NCI-H146 (cell line): ENCODE measurements around the gene PRR15.

Experiments used
- DNase-seq: peaks from one replicate; lab custom pipeline; 2025; lab: John Stamatoyannopoulos, UW

PRR15 gene

GRCh38 chr7:29569648-29570047 is 6.0 kb downstream of the PRR15 start:
- peak; percentile 73 for DNase-seq

GRCh38 chr7:29572558-29572957 is 8.9 kb downstream of the PRR15 start:
- DNase-seq, result no peak

GRCh38 chr7:29573567-29573966 is 9.9 kb downstream of the PRR15 start:
- no peak for DNase-seq

GRCh38 chr7:29574659-29575058 is 11.0 kb downstream of the PRR15 start:
- DNase-seq, result no peak

GRCh38 chr7:29587195-29587808 is 23.7 kb downstream of the PRR15 start:
- no peak for DNase-seq

- no peak for DNase-seq
These were observed 24.6 kb downstream of the PRR15 start for GRCh38 chr7:29588212-29588611.

GRCh38 chr7:29588900-29589696 is 25.5 kb downstream of the PRR15 start:
- peak; percentile 25 for DNase-seq

GRCh38 chr7:29592866-29593265 is 29.2 kb downstream of the PRR15 start:
- DNase-seq, result no peak

GRCh38 chr7:29593459-29593858 is 29.8 kb downstream of the PRR15 start:
- no peak for DNase-seq

GRCh38 chr7:29596593-29597178 is 33.1 kb downstream of the PRR15 start:
- DNase-seq, result no peak

GRCh38 chr7:29597266-29597665 is 33.6 kb downstream of the PRR15 start:
- no peak for DNase-seq

- DNase-seq, result no peak
These were observed 34.5 kb downstream of the PRR15 start for GRCh38 chr7:29598137-29598536.

- DNase-seq, result no peak
These were observed 35.0 kb downstream of the PRR15 start for GRCh38 chr7:29598613-29599012.

GRCh38 chr7:29599026-29599425 is 35.4 kb downstream of the PRR15 start:
- no peak for DNase-seq

GRCh38 chr7:29600661-29601060 is 37.0 kb downstream of the PRR15 start:
- DNase-seq, result no peak

GRCh38 chr7:29604052-29604451 is 40.4 kb downstream of the PRR15 start:
- DNase-seq, result no peak

- DNase-seq, result no peak
These were observed 41.1 kb downstream of the PRR15 start for GRCh38 chr7:29604702-29605101.

GRCh38 chr7:29605671-29606070 is 42.0 kb downstream of the PRR15 start:
- no peak for DNase-seq

GRCh38 chr7:29606287-29606721 is 42.7 kb downstream of the PRR15 start:
- DNase-seq, result peak; percentile 53

- no peak for DNase-seq
These were observed 43.2 kb downstream of the PRR15 start for GRCh38 chr7:29606830-29607229.

- DNase-seq, result no peak
These were observed 43.6 kb downstream of the PRR15 start for GRCh38 chr7:29607259-29607658.

GRCh38 chr7:29607889-29608288 is 44.3 kb downstream of the PRR15 start:
- no peak for DNase-seq
